Hepatocyte (in vitro differentiated cells): ENCODE results near the gene LCE1D.

ENCODE experiments used
- EZH2 ChIP-seq: fragments of 200-600 bp; sonication (generic); IDR thresholded peaks from 2 replicates; pipeline ENCODE4 v1.6.1; 2016; ENCODE audit warnings: antibody characterized with exemption, mild to moderate bottlenecking, borderline replicate concordance
- EZH2phosphoT487 ChIP-seq: fragments of 200-600 bp; sonication (generic); IDR thresholded peaks from one replicate; pipeline ENCODE4 v1.6.1; 2018; ENCODE audit warnings: antibody characterized with exemption, mild to moderate bottlenecking, low read depth, moderate library complexity; ENCODE audit not compliant: unreplicated experiment, severe bottlenecking
- TF ChIP-seq, protein P1 (sequence below): fragments of 200-600 bp; sonication (generic); IDR thresholded peaks from 2 replicates; pipeline ENCODE4 v1.5.1; 2016; ENCODE audit warnings: antibody characterized with exemption, mild to moderate bottlenecking; ENCODE audit not compliant: poor library complexity

DNA sequence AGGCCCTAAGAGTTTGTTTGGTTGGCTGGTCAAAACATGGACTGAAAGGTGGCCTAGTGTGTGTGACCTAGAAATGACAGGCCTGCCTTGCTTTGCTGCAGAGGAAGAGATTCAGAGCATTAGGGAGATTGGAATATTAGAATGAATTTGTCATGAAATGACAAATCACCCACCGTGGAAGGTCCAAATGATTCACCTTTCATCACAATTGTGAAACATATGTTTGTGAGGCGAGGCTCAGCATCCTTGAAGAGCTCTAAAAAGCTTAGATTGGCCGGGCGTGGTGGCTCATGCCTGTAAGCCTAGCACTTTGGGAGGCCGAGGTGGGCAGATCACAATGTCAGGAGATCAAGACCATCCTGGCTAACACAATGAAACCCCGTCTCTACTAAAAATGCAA is 20.8 kb downstream of the LCE1D start:
- TF ChIP-seq, protein P1, sequence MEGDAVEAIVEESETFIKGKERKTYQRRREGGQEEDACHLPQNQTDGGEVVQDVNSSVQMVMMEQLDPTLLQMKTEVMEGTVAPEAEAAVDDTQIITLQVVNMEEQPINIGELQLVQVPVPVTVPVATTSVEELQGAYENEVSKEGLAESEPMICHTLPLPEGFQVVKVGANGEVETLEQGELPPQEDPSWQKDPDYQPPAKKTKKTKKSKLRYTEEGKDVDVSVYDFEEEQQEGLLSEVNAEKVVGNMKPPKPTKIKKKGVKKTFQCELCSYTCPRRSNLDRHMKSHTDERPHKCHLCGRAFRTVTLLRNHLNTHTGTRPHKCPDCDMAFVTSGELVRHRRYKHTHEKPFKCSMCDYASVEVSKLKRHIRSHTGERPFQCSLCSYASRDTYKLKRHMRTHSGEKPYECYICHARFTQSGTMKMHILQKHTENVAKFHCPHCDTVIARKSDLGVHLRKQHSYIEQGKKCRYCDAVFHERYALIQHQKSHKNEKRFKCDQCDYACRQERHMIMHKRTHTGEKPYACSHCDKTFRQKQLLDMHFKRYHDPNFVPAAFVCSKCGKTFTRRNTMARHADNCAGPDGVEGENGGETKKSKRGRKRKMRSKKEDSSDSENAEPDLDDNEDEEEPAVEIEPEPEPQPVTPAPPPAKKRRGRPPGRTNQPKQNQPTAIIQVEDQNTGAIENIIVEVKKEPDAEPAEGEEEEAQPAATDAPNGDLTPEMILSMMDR: no peak
- no peak for TF ChIP-seq EZH2phosphoT487
- no peak for TF ChIP-seq EZH2
